ENCODE measurements around the gene PLCD3. TPM values are rescaled to one million over a fixed set of nuclear protein-coding genes. Genes with fewer than 3 reads are reported as not detected.

Gene PLCD3
- total RNA-seq, 1 experiment from 2014 or later, result 35.1 TPM

DNA sequence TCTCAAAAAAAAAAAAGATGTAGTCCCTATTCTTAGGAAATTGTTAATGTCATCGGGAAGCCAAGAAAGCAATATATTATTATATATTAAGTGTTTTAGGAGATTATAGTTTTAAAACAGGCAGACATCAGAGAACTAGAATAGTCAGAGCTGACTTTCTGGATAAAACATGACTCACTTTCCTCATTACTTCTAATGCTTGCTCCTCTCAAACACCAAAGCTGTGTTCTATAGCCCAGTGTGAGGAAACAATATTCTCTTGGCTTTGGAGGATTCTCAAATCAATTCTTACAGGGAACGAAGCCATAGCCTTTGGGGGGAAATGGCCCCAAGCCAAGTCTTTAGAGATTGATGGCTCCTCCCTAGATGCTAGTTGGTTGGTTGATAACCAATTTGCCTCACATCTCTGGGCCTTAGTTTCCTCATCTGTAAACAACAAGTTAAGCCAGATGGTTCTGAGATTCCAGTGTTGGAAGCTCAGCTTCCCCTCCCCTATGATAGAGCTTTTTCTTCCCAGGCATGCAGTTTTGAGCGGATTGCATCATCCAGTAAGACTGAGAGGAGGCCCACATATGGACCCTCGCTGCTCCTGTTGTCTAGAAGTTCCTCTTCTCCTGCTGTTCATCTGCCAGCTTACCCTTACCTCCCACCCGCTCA is 58.8 kb downstream of the PLCD3 start:
- Histone ChIP-seq H3K9ac (ENCODE audit: low read length) (no peak overlapping the region), H3K79me2 (ENCODE audit: low read length) (peaks cover 92% of the 10 kb centered on the region), H3K36me3 (ENCODE audit: low read depth, low read length) (peaks cover 45% of the 10 kb centered on the region), H3F3A (ENCODE audit: low read length, unreplicated experiment) (peaks cover 5% of the 10 kb centered on the region), H3K9me3 (ENCODE audit: low read length) (no peaks in the 10 kb centered on the region), H4K20me1 (ENCODE audit: low read length) (peaks cover 25% of the 10 kb centered on the region; the same call in 1 of the 2 replicates), H3K4me1 (ENCODE audit: insufficient read depth, low read length) (peaks cover 10% of the 10 kb centered on the region), H3K27ac (ENCODE audit: low read length) (no peak overlapping the region), H3K27me3 (ENCODE audit: low read length) (no peaks in the 10 kb centered on the region), H2AFZ (ENCODE audit: low read length) (no peak overlapping the region), H3K4me2 (ENCODE audit: low read length) (no peak overlapping the region), H3K9me2 (replicated peaks; ENCODE audit: low read length) (no peaks in the 10 kb centered on the region), H3K4me3 (ENCODE audit: low read length) (no peak overlapping the region)
- no peak for DNase-seq
- POLR2A ChIA-PET (ENCODE audit: unreplicated experiment), result no interaction called here
- TF ChIP-seq EZH2 (IDR thresholded peaks at IDR 0.05; ENCODE audit: low read length, unreplicated experiment), result no peak
- TF ChIP-seq EZH2phosphoT487 (IDR thresholded peaks at IDR 0.05; ENCODE audit: borderline replicate concordance, low read length), result no peak
- TF ChIP-seq, protein P1, sequence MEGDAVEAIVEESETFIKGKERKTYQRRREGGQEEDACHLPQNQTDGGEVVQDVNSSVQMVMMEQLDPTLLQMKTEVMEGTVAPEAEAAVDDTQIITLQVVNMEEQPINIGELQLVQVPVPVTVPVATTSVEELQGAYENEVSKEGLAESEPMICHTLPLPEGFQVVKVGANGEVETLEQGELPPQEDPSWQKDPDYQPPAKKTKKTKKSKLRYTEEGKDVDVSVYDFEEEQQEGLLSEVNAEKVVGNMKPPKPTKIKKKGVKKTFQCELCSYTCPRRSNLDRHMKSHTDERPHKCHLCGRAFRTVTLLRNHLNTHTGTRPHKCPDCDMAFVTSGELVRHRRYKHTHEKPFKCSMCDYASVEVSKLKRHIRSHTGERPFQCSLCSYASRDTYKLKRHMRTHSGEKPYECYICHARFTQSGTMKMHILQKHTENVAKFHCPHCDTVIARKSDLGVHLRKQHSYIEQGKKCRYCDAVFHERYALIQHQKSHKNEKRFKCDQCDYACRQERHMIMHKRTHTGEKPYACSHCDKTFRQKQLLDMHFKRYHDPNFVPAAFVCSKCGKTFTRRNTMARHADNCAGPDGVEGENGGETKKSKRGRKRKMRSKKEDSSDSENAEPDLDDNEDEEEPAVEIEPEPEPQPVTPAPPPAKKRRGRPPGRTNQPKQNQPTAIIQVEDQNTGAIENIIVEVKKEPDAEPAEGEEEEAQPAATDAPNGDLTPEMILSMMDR (conservative IDR thresholded peaks at IDR 0.05; ENCODE audit: low read depth, low read length), result no peak
- no peak; the same call in 1 of the 2 replicates for ATAC-seq
- CTCF ChIA-PET, result no interaction called here
- no TSS peak for BruUV-seq (replicated peaks)
- intact Hi-C loops (cut with micrococcal nuclease), result no loop called here

DNA sequence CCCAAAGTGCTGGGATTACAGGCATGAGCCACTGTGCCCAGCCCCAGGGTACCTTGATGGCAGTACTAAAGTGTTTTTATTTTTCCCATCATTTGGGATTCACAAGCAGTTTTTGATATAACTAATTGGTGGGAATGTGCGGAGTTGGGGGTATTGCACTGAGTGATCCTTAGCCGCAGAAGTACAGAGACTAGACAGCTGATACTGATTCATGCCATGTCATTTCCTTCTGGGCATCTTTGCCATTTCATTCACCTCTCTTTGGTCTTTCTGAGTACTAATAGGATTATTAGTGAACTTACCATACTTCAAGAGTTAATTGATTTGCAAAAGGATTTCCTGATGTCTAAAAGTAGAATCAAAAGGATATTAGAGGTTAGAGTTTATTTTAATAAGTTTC is 61.5 kb downstream of the PLCD3 start:
- no peak overlapping the region for H3K9ac ChIP-seq (ENCODE audit: low read length)
- H3K27ac ChIP-seq (ENCODE audit: low read length), result no peak overlapping the region
- no peak overlapping the region for H3K4me3 ChIP-seq (ENCODE audit: low read length)
- no peak overlapping the region for H3K4me2 ChIP-seq (ENCODE audit: low read length)
- peak; percentile 51; the same call in 1 of the 2 replicates for ATAC-seq
- no peaks in the 10 kb centered on the region for H3K27me3 ChIP-seq (ENCODE audit: low read length)
- no peak overlapping the region for H2AFZ ChIP-seq (ENCODE audit: low read length)
- intact Hi-C loops (cut with micrococcal nuclease), result no loop called here
- no peaks in the 10 kb centered on the region for H3K9me3 ChIP-seq (ENCODE audit: low read length)
- no TSS peak for BruUV-seq (replicated peaks)
- H4K20me1 ChIP-seq (ENCODE audit: low read length), result peaks cover 20% of the 10 kb centered on the region; the same call in 1 of the 2 replicates
- H3K79me2 ChIP-seq (ENCODE audit: low read length), result peaks cover 91% of the 10 kb centered on the region
- ChIA-PET POLR2A (ENCODE audit: unreplicated experiment) (no interaction called here), CTCF (no interaction called here)
- TF ChIP-seq EZH2 (IDR thresholded peaks at IDR 0.05; ENCODE audit: low read length, unreplicated experiment) (no peak), EZH2phosphoT487 (IDR thresholded peaks at IDR 0.05; ENCODE audit: borderline replicate concordance, low read length) (no peak)
- TF ChIP-seq, protein P1 (conservative IDR thresholded peaks at IDR 0.05; ENCODE audit: low read depth, low read length), result no peak
- DNase-seq, result no peak
- H3K4me1 ChIP-seq (ENCODE audit: insufficient read depth, low read length), result peaks cover 2% of the 10 kb centered on the region
- no peaks in the 10 kb centered on the region for H3F3A ChIP-seq (ENCODE audit: low read length, unreplicated experiment)
- H3K36me3 ChIP-seq (ENCODE audit: low read depth, low read length), result peaks cover 48% of the 10 kb centered on the region
- H3K9me2 ChIP-seq (replicated peaks; ENCODE audit: low read length), result no peaks in the 10 kb centered on the region

DNA sequence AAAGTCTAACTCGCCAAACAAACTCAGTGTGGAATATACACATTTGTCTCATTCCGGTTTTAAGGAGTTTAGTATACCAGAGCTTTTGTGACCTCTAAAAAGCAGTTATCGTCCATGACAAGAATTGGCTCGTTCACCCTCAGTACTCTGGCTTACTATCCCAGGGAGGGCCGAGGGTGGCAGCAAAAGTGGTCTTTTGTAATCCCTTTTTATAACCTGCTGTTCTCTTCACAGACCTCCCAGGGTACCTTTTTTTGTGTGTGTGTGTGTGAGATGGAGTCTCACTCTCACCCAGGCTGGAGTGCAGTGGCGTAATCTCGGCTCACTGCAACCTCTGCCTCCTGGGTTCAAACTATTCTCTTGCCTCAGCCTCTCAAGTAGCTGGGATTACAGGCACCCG is 62.3 kb downstream of the PLCD3 start:
- Histone ChIP-seq H3K9me3 (ENCODE audit: low read length) (no peaks in the 10 kb centered on the region), H3K9ac (ENCODE audit: low read length) (no peak overlapping the region), H2AFZ (ENCODE audit: low read length) (no peak overlapping the region), H3K36me3 (ENCODE audit: low read depth, low read length) (peaks cover 44% of the 10 kb centered on the region), H3K4me1 (ENCODE audit: insufficient read depth, low read length) (no peaks in the 10 kb centered on the region), H3K27me3 (ENCODE audit: low read length) (no peaks in the 10 kb centered on the region), H3K4me3 (ENCODE audit: low read length) (no peak overlapping the region), H3K27ac (ENCODE audit: low read length) (no peak overlapping the region), H3F3A (ENCODE audit: low read length, unreplicated experiment) (no peaks in the 10 kb centered on the region), H3K79me2 (ENCODE audit: low read length) (peaks cover 93% of the 10 kb centered on the region), H4K20me1 (ENCODE audit: low read length) (peaks cover 19% of the 10 kb centered on the region; the same call in 1 of the 2 replicates), H3K9me2 (replicated peaks; ENCODE audit: low read length) (no peaks in the 10 kb centered on the region), H3K4me2 (ENCODE audit: low read length) (no peak overlapping the region)
- TF ChIP-seq, protein P1 (conservative IDR thresholded peaks at IDR 0.05; ENCODE audit: low read depth, low read length), result no peak
- ChIA-PET POLR2A (ENCODE audit: unreplicated experiment) (interaction anchor here (0.6 kb wide), 1 partner anchor 9 kb away, joined by 3 read pairs; the partner anchor contains the start of gene NMT1), CTCF (no interaction called here)
- DNase-seq, result no peak
- ATAC-seq, result no peak
- BruUV-seq (replicated peaks), result no TSS peak
- intact Hi-C loops (cut with micrococcal nuclease), result no loop called here

All from PC-3 (cell line).